Common myeloid progenitor, CD34-positive (primary cell): ENCODE data around the gene COG5.

Experiments
- CTCF ChIA-PET: fragments of 350-600 bp; sonication (Branson Sonifier 250); formaldehyde crosslinking; loops from one replicate; lab custom pipeline; 2021; ENCODE audit warnings: antibody characterized with exemption; lab: Charles Lee
- POLR2A ChIA-PET: fragments of 350-600 bp; sonication (Branson Sonifier 250); formaldehyde crosslinking; loops from one replicate; lab custom pipeline; 2021; ENCODE audit warnings: antibody characterized with exemption; lab: Charles Lee
- DNase-seq, 3 donors: peaks; one replicate each; pipeline versions ENCODE4 v3.0.0 to v3.0.0-alpha.2; 2013
- H3K27ac ChIP-seq, 2 experiments: 1 replicate in 1 of 2; 2 replicates in 1 of 2; pipeline ENCODE4 v1.7.0; 2013; ENCODE audit warnings: inconsistent platforms in 2 of 2, low read length in 2 of 2, mild to moderate bottlenecking in 2 of 2, low read depth in 1 of 2, moderate library complexity in 1 of 2; ENCODE audit not compliant: severe bottlenecking in 2 of 2, insufficient read depth in 1 of 2, poor library complexity in 1 of 2
- H3K27me3 ChIP-seq, 5 experiments: replicated peaks in 2 of 5; 1 replicate in 3 of 5; 2 replicates in 2 of 5; pipeline versions ENCODE4 v1.6.1 to v1.7.0; 2013; ENCODE audit warnings: low read length in 4 of 5, mild to moderate bottlenecking in 2 of 5, moderate library complexity in 2 of 5, inconsistent platforms in 1 of 5; ENCODE audit not compliant: insufficient read depth in 5 of 5, control insufficient read depth in 4 of 5
- H3K36me3 ChIP-seq, 4 experiments: 1 replicate in 2 of 4; 2 replicates in 2 of 4; pipeline versions ENCODE4 v1.6.1 to v1.7.0; 2013; ENCODE audit warnings: low read length in 3 of 4, control low read depth in 1 of 4, mild to moderate bottlenecking in 1 of 4; ENCODE audit not compliant: control insufficient read depth in 4 of 4, insufficient read depth in 4 of 4
- H3K4me1 ChIP-seq, 4 experiments: 1 replicate in 3 of 4; 2 replicates in 1 of 4; pipeline versions ENCODE4 v1.6.1 to v1.7.1; 2013; ENCODE audit warnings: low read length in 3 of 4, mild to moderate bottlenecking in 3 of 4, control low read depth in 1 of 4, inconsistent platforms in 1 of 4, moderate library complexity in 1 of 4; ENCODE audit not compliant: control insufficient read depth in 4 of 4, insufficient read depth in 4 of 4; ENCODE audit errors: control extremely low read depth in 1 of 4
- H3K4me3 ChIP-seq, 7 experiments: 1 replicate in 4 of 7; 2 replicates in 3 of 7; pipeline versions ENCODE4 v1.5.1 to v1.7.0; 2013; ENCODE audit warnings: mild to moderate bottlenecking in 7 of 7, low read length in 6 of 7, moderate library complexity in 6 of 7, inconsistent platforms in 2 of 7, low read depth in 2 of 7, control low read depth in 1 of 7; ENCODE audit not compliant: insufficient read depth in 4 of 7, control insufficient read depth in 1 of 7; ENCODE audit errors: extremely low read depth in 1 of 7
- H3K9me3 ChIP-seq, 5 experiments: 1 replicate in 4 of 5; 2 replicates in 1 of 5; pipeline versions ENCODE4 v1.6.1 to v1.7.1; 2013; ENCODE audit warnings: low read length in 4 of 5, mild to moderate bottlenecking in 2 of 5, inconsistent platforms in 1 of 5, low read depth in 1 of 5, moderate library complexity in 1 of 5; ENCODE audit not compliant: control insufficient read depth in 4 of 5, insufficient read depth in 2 of 5; ENCODE audit errors: control extremely low read depth in 1 of 5
- WGBS: methylation state at CpG from one replicate; pipeline ENCODE4 v1.1.5; 2013; ENCODE audit not compliant: insufficient coverage; 5-methylcytosine and 5-hydroxymethylcytosine counted together

The COG5 gene

GRCh38 chr7:107318523-107319160, 245.1 kb downstream of the COG5 start:
- CTCF ChIA-PET: no interaction called here
- H3K36me3 ChIP-seq: peaks cover 2 to 14% (median 8%) of the 10 kb centered on the region in 4 experiments
- H3K9me3 ChIP-seq: no peaks in the 10 kb centered on the region
- no peak overlapping the region for H3K27ac ChIP-seq
- H3K4me1 ChIP-seq: no peaks in the 10 kb centered on the region
- WGBS: no CpG with 5 or more reads among the region's 3 CpGs
- no peaks in the 10 kb centered on the region for H3K27me3 ChIP-seq
- POLR2A ChIA-PET: interaction anchor here (0.7 kb wide), 1 partner anchor 15 kb away, joined by 3 read pairs; no protein-coding TSS in a partner anchor
- no peak for DNase-seq
- H3K4me3 ChIP-seq: no peak overlapping the region

- Histone ChIP-seq H3K4me3 (no peak overlapping the region), H3K36me3 (peaks cover 0 to 8% (median 3%) of the 10 kb centered on the region in 4 experiments), H3K4me1 (no peaks in the 10 kb centered on the region), H3K27me3 (no peaks in the 10 kb centered on the region), H3K27ac (no peak overlapping the region), H3K9me3 (no peaks in the 10 kb centered on the region)
- no CpG with 5 or more reads among the region's 1 CpG for WGBS
- ChIA-PET POLR2A (no interaction called here), CTCF (no interaction called here)
- no peak for DNase-seq
Measured at GRCh38 chr7:107315716-107316220, 248.0 kb downstream of the COG5 start.

GRCh38 chr7:107313355-107313754, 250.4 kb downstream of the COG5 start:
- H3K27ac ChIP-seq: no peak overlapping the region
- CTCF ChIA-PET: no interaction called here
- no peaks in the 10 kb centered on the region for H3K4me1 ChIP-seq
- POLR2A ChIA-PET: no interaction called here
- H3K27me3 ChIP-seq: no peaks in the 10 kb centered on the region
- no CpG with 5 or more reads among the region's 1 CpG for WGBS
- no peak for DNase-seq
- H3K4me3 ChIP-seq: no peak overlapping the region
- H3K9me3 ChIP-seq: no peaks in the 10 kb centered on the region
- peaks cover 0 to 2% (median 0%) of the 10 kb centered on the region in 4 experiments for H3K36me3 ChIP-seq

- no peak overlapping the region for H3K27ac ChIP-seq
- H3K4me3 ChIP-seq: no peak overlapping the region
- ChIA-PET POLR2A (no interaction called here), CTCF (no interaction called here)
- DNase-seq: no peak
- no peaks in the 10 kb centered on the region for H3K9me3 ChIP-seq
- peaks cover 0 to 2% (median 0%) of the 10 kb centered on the region in 4 experiments for H3K36me3 ChIP-seq
- WGBS: 83% methylated on average over 3 of the region's 4 CpGs
- no peaks in the 10 kb centered on the region for H3K27me3 ChIP-seq
- peaks cover 0 to 2% (median 0%) of the 10 kb centered on the region in 4 experiments for H3K4me1 ChIP-seq
Measured at GRCh38 chr7:107312418-107312817, 251.3 kb downstream of the COG5 start.

GRCh38 chr7:107309296-107309695, 254.4 kb downstream of the COG5 start:
- POLR2A ChIA-PET: no interaction called here
- H3K9me3 ChIP-seq: peaks cover 0 to 5% (median 0%) of the 10 kb centered on the region in 5 experiments

GRCh38 chr7:107304636-107305035, 259.1 kb downstream of the COG5 start:
- H3K4me3 ChIP-seq: no peak overlapping the region
- peaks cover 0 to 9% (median 7%) of the 10 kb centered on the region in 4 experiments for H3K36me3 ChIP-seq
- WGBS: 100% methylated on average over 2 of the region's 3 CpGs
- H3K27ac ChIP-seq: no peak overlapping the region
- DNase-seq: no peak
- no peaks in the 10 kb centered on the region for H3K27me3 ChIP-seq
- ChIA-PET POLR2A (no interaction called here), CTCF (no interaction called here)
- H3K9me3 ChIP-seq: peaks cover 0 to 5% (median 0%) of the 10 kb centered on the region in 5 experiments
- H3K4me1 ChIP-seq: peaks cover 0 to 8% (median 3%) of the 10 kb centered on the region in 4 experiments

More at GRCh38 chr7:107309296-107309695, 254.4 kb downstream of the COG5 start:
- Histone ChIP-seq H3K27ac (no peak overlapping the region), H3K27me3 (no peaks in the 10 kb centered on the region), H3K36me3 (peaks cover 0 to 9% (median 7%) of the 10 kb centered on the region in 4 experiments), H3K4me1 (peaks cover 0 to 8% (median 3%) of the 10 kb centered on the region in 4 experiments), H3K4me3 (no peak overlapping the region)
- CTCF ChIA-PET: no interaction called here
- no CpG with 5 or more reads among the region's 1 CpG for WGBS
- DNase-seq: no peak

GRCh38 chr7:107304063-107304462, 259.7 kb downstream of the COG5 start:
- Histone ChIP-seq H3K27me3 (no peaks in the 10 kb centered on the region), H3K9me3 (peaks cover 0 to 5% (median 0%) of the 10 kb centered on the region in 5 experiments), H3K27ac (no peak overlapping the region), H3K36me3 (peaks cover 0 to 9% (median 7%) of the 10 kb centered on the region in 4 experiments), H3K4me3 (no peak overlapping the region), H3K4me1 (peaks cover 0 to 8% (median 3%) of the 10 kb centered on the region in 4 experiments)
- DNase-seq: no peak
- ChIA-PET CTCF (no interaction called here), POLR2A (no interaction called here)
- WGBS: no CpG with 5 or more reads among the region's 1 CpG
